Erythroblast (primary cell): ENCODE results near the gene GLDC.

ENCODE experiments used
- DNase-seq, 2 experiments: peaks; one replicate each; lab custom pipeline; 2025; lab: John Stamatoyannopoulos, UW
- GATA1 ChIP-seq: IDR thresholded peaks from 2 replicates; pipeline ENCODE4 v1.6.1; 2011; ENCODE audit warnings: low read depth, mild to moderate bottlenecking, control low read depth, low read length, moderate library complexity
- POLR2A ChIP-seq: IDR thresholded peaks from 2 replicates; pipeline ENCODE4 v1.6.1; 2011; ENCODE audit warnings: mild to moderate bottlenecking, low read length

Gene GLDC

GRCh38 chr9:6506571-6506970 is 139.0 kb downstream of the GLDC start:
- TF ChIP-seq GATA1: no peak
- no peak for TF ChIP-seq POLR2A
- no peak for DNase-seq

- DNase-seq: no peak
- TF ChIP-seq GATA1: no peak
- TF ChIP-seq POLR2A: no peak
Observed at GRCh38 chr9:6502399-6502798, 143.1 kb downstream of the GLDC start.

- no peak for TF ChIP-seq POLR2A
- TF ChIP-seq GATA1: no peak
- DNase-seq: no peak
Observed at GRCh38 chr9:6501526-6502210, 143.9 kb downstream of the GLDC start.

GRCh38 chr9:6498982-6499381 is 146.5 kb downstream of the GLDC start:
- DNase-seq: no peak
- TF ChIP-seq POLR2A (no peak), GATA1 (no peak)

GRCh38 chr9:6495466-6495865 is 150.1 kb downstream of the GLDC start:
- DNase-seq: no peak
- TF ChIP-seq GATA1 (no peak), POLR2A (no peak)

- no peak for TF ChIP-seq GATA1
- no peak for TF ChIP-seq POLR2A
- DNase-seq: no peak
Observed at GRCh38 chr9:6490863-6491262, 154.7 kb downstream of the GLDC start.

- DNase-seq: no peak
- TF ChIP-seq GATA1 (no peak), POLR2A (no peak)
Observed at GRCh38 chr9:6489099-6489498, 156.4 kb downstream of the GLDC start.

GRCh38 chr9:6488395-6488794 is 157.1 kb downstream of the GLDC start:
- TF ChIP-seq GATA1 (no peak), POLR2A (no peak)
- peak; percentile 9 to 13 for DNase-seq

- TF ChIP-seq POLR2A (no peak), GATA1 (no peak)
- DNase-seq: no peak
Observed at GRCh38 chr9:6484210-6484609, 161.3 kb downstream of the GLDC start.
